Neuronal stem cell (in vitro differentiated cells): ENCODE results near the gene AS3MT.

Experiments used
- DNase-seq: peaks from one replicate; pipeline ENCODE4 v3.0.0-alpha.2; 2013; ENCODE audit warnings: low spot score
- H2AFZ ChIP-seq: one replicate; pipeline ENCODE4 v1.6.1; 2013; ENCODE audit warnings: mild to moderate bottlenecking, low read length, inconsistent platforms
- H2AK5ac ChIP-seq: 2 replicates; pipeline ENCODE4 v1.6.1; 2013; ENCODE audit warnings: low read depth, mild to moderate bottlenecking, inconsistent platforms, low read length, moderate library complexity, mixed read lengths
- H2BK120ac ChIP-seq: 2 replicates; pipeline ENCODE4 v1.6.1; 2013; ENCODE audit warnings: low read depth, mild to moderate bottlenecking, inconsistent platforms, low read length, moderate library complexity, mixed read lengths
- H2BK12ac ChIP-seq: one replicate; pipeline ENCODE4 v1.6.1; 2013; ENCODE audit warnings: low read length, inconsistent platforms
- H2BK15ac ChIP-seq: 2 replicates; pipeline ENCODE4 v1.6.1; 2013; ENCODE audit warnings: mild to moderate bottlenecking, low read length, inconsistent platforms, mixed read lengths
- H2BK5ac ChIP-seq: one replicate; pipeline ENCODE4 v1.6.1; 2013; ENCODE audit warnings: inconsistent platforms, mild to moderate bottlenecking, low read length, moderate library complexity
- H3K14ac ChIP-seq: one replicate; pipeline ENCODE4 v1.6.1; 2013; ENCODE audit warnings: low read length, inconsistent platforms
- H3K18ac ChIP-seq: 2 replicates; pipeline ENCODE4 v1.6.1; 2013; ENCODE audit warnings: low read length, inconsistent platforms
- H3K23ac ChIP-seq: 2 replicates; pipeline ENCODE4 v1.6.1; 2013; ENCODE audit warnings: low read depth, mild to moderate bottlenecking, mixed read lengths, low read length, inconsistent platforms; ENCODE audit not compliant: poor library complexity
- H3K27ac ChIP-seq: replicated peaks from 3 replicates; pipeline ENCODE4 v1.5.1; 2013; ENCODE audit warnings: low read length, inconsistent platforms
- H3K27me3 ChIP-seq, 3 experiments: 2 replicates each; pipeline ENCODE4 v1.6.1; 2013; ENCODE audit warnings: low read length in 3 of 3, mild to moderate bottlenecking in 2 of 3, inconsistent platforms in 1 of 3, low read depth in 1 of 3, mixed read lengths in 1 of 3, moderate library complexity in 1 of 3; ENCODE audit not compliant: control insufficient read depth in 3 of 3, insufficient read depth in 3 of 3
- H3K36me3 ChIP-seq, 2 donors: replicated peaks in 1 of 2; 2 replicates each; pipeline ENCODE4 v1.6.1; 2013; ENCODE audit warnings: low read length in 2 of 2; ENCODE audit not compliant: control insufficient read depth in 2 of 2, insufficient read depth in 2 of 2
- H3K4ac ChIP-seq: 2 replicates; pipeline ENCODE4 v1.6.1; 2013; ENCODE audit warnings: inconsistent platforms, mild to moderate bottlenecking, low read length, moderate library complexity
- H3K4me1 ChIP-seq, 2 donors: 1 replicate in 1 of 2; 2 replicates in 1 of 2; pipeline ENCODE4 v1.6.1; 2013; ENCODE audit warnings: low read length in 2 of 2, low read depth in 1 of 2; ENCODE audit not compliant: control insufficient read depth in 2 of 2, insufficient read depth in 1 of 2
- H3K4me2 ChIP-seq: one replicate; pipeline ENCODE4 v1.6.1; 2013; ENCODE audit warnings: mild to moderate bottlenecking, low read length, inconsistent platforms; ENCODE audit not compliant: insufficient read depth, poor library complexity, severe bottlenecking
- H3K4me3 ChIP-seq, 2 donors: 2 replicates each; pipeline ENCODE4 v1.5.1; 2013; ENCODE audit warnings: low read length in 2 of 2, mild to moderate bottlenecking in 2 of 2, inconsistent platforms in 1 of 2, moderate library complexity in 1 of 2
- H3K79me1 ChIP-seq: one replicate; pipeline ENCODE4 v1.6.1; 2013; ENCODE audit warnings: low read depth, mild to moderate bottlenecking, inconsistent platforms, low read length, moderate library complexity
- H3K9ac ChIP-seq: one replicate; pipeline ENCODE4 v1.6.1; 2013; ENCODE audit warnings: mild to moderate bottlenecking, low read depth, low read length, inconsistent platforms; ENCODE audit not compliant: poor library complexity
- H3K9me3 ChIP-seq, 2 donors: replicated peaks in 1 of 2; 2 replicates each; pipeline versions ENCODE3 to v1.6.1; 2013; ENCODE audit warnings: low read length in 2 of 2, mild to moderate bottlenecking in 2 of 2, inconsistent platforms in 1 of 2, low read depth in 1 of 2, mixed read lengths in 1 of 2, moderate library complexity in 1 of 2; ENCODE audit not compliant: control insufficient read depth in 2 of 2, insufficient read depth in 1 of 2
- H4K8ac ChIP-seq: one replicate; pipeline ENCODE4 v1.6.1; 2013; ENCODE audit warnings: low read depth, mild to moderate bottlenecking, inconsistent platforms, low read length, moderate library complexity
- H4K91ac ChIP-seq: one replicate; pipeline ENCODE4 v1.6.1; 2013; ENCODE audit warnings: low read length, low read depth, mild to moderate bottlenecking, inconsistent platforms; ENCODE audit not compliant: poor library complexity
- WGBS, 2 donors: extraction: QIAGEN DNeasy Blood & Tissue Kit; methylation state at CpG; one replicate each; pipeline ENCODE4 v1.1.7; 2013; ENCODE audit warnings: missing lambda C conversion rate in 2 of 2, mixed read lengths in 1 of 2; ENCODE audit not compliant: insufficient read length in 2 of 2, insufficient replicate concordance in 1 of 2; ENCODE audit errors: extremely low coverage in 2 of 2; 5-methylcytosine and 5-hydroxymethylcytosine counted together

Gene AS3MT

GRCh38 chr10:102945449-102945848 lies 76.2 kb downstream of the AS3MT start:
- H3K9me3 ChIP-seq: no peaks in the 10 kb centered on the region
- no peaks in the 10 kb centered on the region for H3K27me3 ChIP-seq
- no peak overlapping the region for H2BK120ac ChIP-seq
- H3K4me2 ChIP-seq: no peak overlapping the region
- H3K4ac ChIP-seq: no peak overlapping the region
- H3K9ac ChIP-seq: no peak overlapping the region
- no peak overlapping the region for H4K8ac ChIP-seq
- H3K18ac ChIP-seq: no peak overlapping the region
- no peak for DNase-seq
- H3K36me3 ChIP-seq: no peaks in the 10 kb centered on the region
- no CpG with 5 or more reads among the region's 3 CpGs for WGBS, 2 donors
- H3K27ac ChIP-seq: no peak overlapping the region
- no peak overlapping the region for H2BK15ac ChIP-seq
- no peak overlapping the region for H2BK12ac ChIP-seq
- H2BK5ac ChIP-seq: no peak overlapping the region
- H3K23ac ChIP-seq: no peak overlapping the region
- no peak overlapping the region for H3K14ac ChIP-seq
- no peak overlapping the region for H4K91ac ChIP-seq
- H3K4me3 ChIP-seq: no peak overlapping the region
- H2AFZ ChIP-seq: no peak overlapping the region
- H3K4me1 ChIP-seq: peaks cover 0 to 5% of the 10 kb centered on the region in 2 donors
- H3K79me1 ChIP-seq: no peaks in the 10 kb centered on the region
- H2AK5ac ChIP-seq: no peak overlapping the region

- Histone ChIP-seq H3K4me2 (no peak overlapping the region), H4K91ac (no peak overlapping the region), H3K4me3 (no peak overlapping the region), H3K23ac (no peak overlapping the region), H3K4ac (no peak overlapping the region), H2BK5ac (no peak overlapping the region), H3K9me3 (no peaks in the 10 kb centered on the region), H3K27ac (no peak overlapping the region), H2AK5ac (no peak overlapping the region), H2BK15ac (no peak overlapping the region), H3K36me3 (no peaks in the 10 kb centered on the region), H2BK12ac (no peak overlapping the region), H3K4me1 (peaks cover 0 to 5% of the 10 kb centered on the region in 2 donors), H3K18ac (no peak overlapping the region), H3K14ac (no peak overlapping the region), H4K8ac (no peak overlapping the region), H2BK120ac (no peak overlapping the region), H3K79me1 (no peaks in the 10 kb centered on the region), H3K27me3 (no peaks in the 10 kb centered on the region), H2AFZ (no peak overlapping the region), H3K9ac (no peak overlapping the region)
- DNase-seq: no peak
- WGBS, 2 donors: no CpG with 5 or more reads among the region's 2 CpGs
These were observed 76.7 kb downstream of the AS3MT start for GRCh38 chr10:102945962-102946361.

GRCh38 chr10:102946992-102947391 lies 77.7 kb downstream of the AS3MT start:
- H2BK15ac ChIP-seq: no peak overlapping the region
- no peak overlapping the region for H3K27ac ChIP-seq
- H2AFZ ChIP-seq: no peak overlapping the region
- peaks cover 0 to 5% of the 10 kb centered on the region in 2 donors for H3K4me1 ChIP-seq
- no peak overlapping the region for H3K18ac ChIP-seq
- H3K9me3 ChIP-seq: no peaks in the 10 kb centered on the region
- H2AK5ac ChIP-seq: no peak overlapping the region
- no peak overlapping the region for H3K4me2 ChIP-seq
- H4K8ac ChIP-seq: no peak overlapping the region
- no peak overlapping the region for H3K14ac ChIP-seq
- H2BK120ac ChIP-seq: no peak overlapping the region
- no peaks in the 10 kb centered on the region for H3K36me3 ChIP-seq
- H3K9ac ChIP-seq: no peak overlapping the region
- H3K79me1 ChIP-seq: no peaks in the 10 kb centered on the region
- H4K91ac ChIP-seq: no peak overlapping the region
- no peak for DNase-seq
- H2BK12ac ChIP-seq: no peak overlapping the region
- no peaks in the 10 kb centered on the region for H3K27me3 ChIP-seq
- H3K23ac ChIP-seq: no peak overlapping the region
- no peak overlapping the region for H3K4ac ChIP-seq
- H2BK5ac ChIP-seq: no peak overlapping the region
- WGBS, 2 donors: no CpG with 5 or more reads among the region's 2 CpGs
- no peak overlapping the region for H3K4me3 ChIP-seq

- H3K4ac ChIP-seq: no peak overlapping the region
- no peak overlapping the region for H3K4me2 ChIP-seq
- H4K8ac ChIP-seq: no peak overlapping the region
- H3K9me3 ChIP-seq: no peaks in the 10 kb centered on the region
- DNase-seq: no peak
- no peak overlapping the region for H2BK12ac ChIP-seq
- no peak overlapping the region for H3K27ac ChIP-seq
- H2AFZ ChIP-seq: no peak overlapping the region
- H3K79me1 ChIP-seq: no peaks in the 10 kb centered on the region
- no CpG with 5 or more reads among the region's 4 CpGs for WGBS, 2 donors
- H2BK120ac ChIP-seq: no peak overlapping the region
- H3K14ac ChIP-seq: no peak overlapping the region
- no peaks in the 10 kb centered on the region for H3K27me3 ChIP-seq
- no peak overlapping the region for H2BK5ac ChIP-seq
- H3K23ac ChIP-seq: no peak overlapping the region
- peak overlapping the region; percentile 45 for H3K9ac ChIP-seq
- H3K4me1 ChIP-seq: peaks cover 0 to 5% of the 10 kb centered on the region in 2 donors
- H3K36me3 ChIP-seq: no peaks in the 10 kb centered on the region
- H2BK15ac ChIP-seq: no peak overlapping the region
- H2AK5ac ChIP-seq: no peak overlapping the region
- no peak overlapping the region for H3K18ac ChIP-seq
- H3K4me3 ChIP-seq: no peak overlapping the region
- H4K91ac ChIP-seq: no peak overlapping the region
These were observed 78.9 kb downstream of the AS3MT start for GRCh38 chr10:102948176-102948575.
